Breast epithelium (tissue), 3 donors: ENCODE results near the gene RREB1.

Source experiments
- POLR2A ChIP-seq: fragments of 450-650 bp; IDR thresholded peaks from one replicate; pipeline ENCODE4 v1.6.1; 2016; ENCODE audit warnings: antibody characterized with exemption, mild to moderate bottlenecking, moderate library complexity
- TF ChIP-seq, protein P1 (sequence below), 3 donors: fragments of 450-650 bp; IDR thresholded peaks; one replicate each; pipeline ENCODE4 v1.5.1; 2016 to 2017; ENCODE audit warnings: antibody characterized with exemption in 3 of 3, mild to moderate bottlenecking in 3 of 3, moderate library complexity in 3 of 3

DNA sequence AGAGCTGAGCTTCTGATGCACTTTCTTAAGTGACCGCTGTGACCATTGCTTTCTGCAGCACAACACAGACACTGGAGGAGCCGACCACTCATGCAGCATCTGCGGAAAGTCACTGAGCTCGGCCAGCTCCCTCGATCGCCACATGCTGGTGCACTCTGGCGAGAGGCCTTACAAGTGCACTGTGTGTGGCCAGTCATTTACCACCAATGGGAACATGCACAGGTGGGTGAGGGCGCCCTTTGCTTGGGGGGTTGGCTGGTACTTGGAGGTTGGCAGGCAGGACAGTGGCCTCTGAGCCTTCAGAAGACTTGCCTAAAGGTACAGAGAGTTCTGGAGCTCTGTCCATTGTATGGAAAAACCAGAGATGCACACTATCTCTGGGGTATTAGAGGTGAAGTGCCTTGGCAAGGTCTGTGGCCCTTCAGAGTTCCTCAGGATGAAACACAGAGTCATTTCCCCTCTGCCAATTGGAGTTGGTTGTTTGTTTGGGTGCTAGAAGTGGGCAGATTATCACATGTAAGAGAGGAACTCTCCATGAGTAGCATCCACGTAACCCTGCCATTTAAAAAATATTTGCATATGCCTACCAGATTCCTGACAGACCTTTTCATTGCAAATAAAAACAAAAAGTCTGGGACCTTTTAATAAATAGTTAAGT, 81.5 kb downstream of the RREB1 start:
- TF ChIP-seq, protein P1, sequence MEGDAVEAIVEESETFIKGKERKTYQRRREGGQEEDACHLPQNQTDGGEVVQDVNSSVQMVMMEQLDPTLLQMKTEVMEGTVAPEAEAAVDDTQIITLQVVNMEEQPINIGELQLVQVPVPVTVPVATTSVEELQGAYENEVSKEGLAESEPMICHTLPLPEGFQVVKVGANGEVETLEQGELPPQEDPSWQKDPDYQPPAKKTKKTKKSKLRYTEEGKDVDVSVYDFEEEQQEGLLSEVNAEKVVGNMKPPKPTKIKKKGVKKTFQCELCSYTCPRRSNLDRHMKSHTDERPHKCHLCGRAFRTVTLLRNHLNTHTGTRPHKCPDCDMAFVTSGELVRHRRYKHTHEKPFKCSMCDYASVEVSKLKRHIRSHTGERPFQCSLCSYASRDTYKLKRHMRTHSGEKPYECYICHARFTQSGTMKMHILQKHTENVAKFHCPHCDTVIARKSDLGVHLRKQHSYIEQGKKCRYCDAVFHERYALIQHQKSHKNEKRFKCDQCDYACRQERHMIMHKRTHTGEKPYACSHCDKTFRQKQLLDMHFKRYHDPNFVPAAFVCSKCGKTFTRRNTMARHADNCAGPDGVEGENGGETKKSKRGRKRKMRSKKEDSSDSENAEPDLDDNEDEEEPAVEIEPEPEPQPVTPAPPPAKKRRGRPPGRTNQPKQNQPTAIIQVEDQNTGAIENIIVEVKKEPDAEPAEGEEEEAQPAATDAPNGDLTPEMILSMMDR (IDR thresholded peaks at IDR 0.05): no peak
- TF ChIP-seq POLR2A: no peak
